GM21786 (cell line): ENCODE results near the gene B3GAT3.
"Not testable (repeated sequence)": the region's sequence is repeated elsewhere in the genome, so short reads cannot be mapped to it uniquely, and the experiment has no call there.

Experiments used
- ATAC-seq: cut with Tn5 transposase; IDR thresholded peaks from one replicate; pipeline ENCODE4 v1.9.1; 2021; ENCODE audit not compliant: unreplicated experiment

Gene B3GAT3

GRCh38 chr11:62645946-62646824 is 24.4 kb upstream of the B3GAT3 start, which contains the start of gene GANAB:
Gene GANAB (minus strand): TSS chr11:62646613. CDS start chr11:62646599, 14 bp downstream.
- peak; percentile 98 for ATAC-seq

GRCh38 chr11:62645671-62645945 is 23.8 kb upstream of the B3GAT3 start:
- no peak for ATAC-seq

- no peak for ATAC-seq
Observed at GRCh38 chr11:62644220-62644619, 22.4 kb upstream of the B3GAT3 start.

- no peak for ATAC-seq
Observed at GRCh38 chr11:62632492-62632891, 10.7 kb upstream of the B3GAT3 start.

- no peak for ATAC-seq
Observed at GRCh38 chr11:62627713-62628112, 5.9 kb upstream of the B3GAT3 start.

- no peak for ATAC-seq
Observed at GRCh38 chr11:62622476-62623089, 797 bp upstream of the B3GAT3 start.

GRCh38 chr11:62621027-62621566 is 689 bp downstream of the B3GAT3 start:
- ATAC-seq = no peak

- ATAC-seq = not testable (repeated sequence)
Observed at GRCh38 chr11:62616957-62617356, 4.8 kb downstream of the B3GAT3 start.

GRCh38 chr11:62615521-62615920 is 6.3 kb downstream of the B3GAT3 start:
- ATAC-seq = no peak

- no peak for ATAC-seq
Observed at GRCh38 chr11:62614275-62614674, 7.5 kb downstream of the B3GAT3 start.

GRCh38 chr11:62613291-62613778 is 8.5 kb downstream of the B3GAT3 start:
- no peak for ATAC-seq

- peak; percentile 69 for ATAC-seq
Observed at GRCh38 chr11:62612366-62613290, 9.2 kb downstream of the B3GAT3 start, which contains the start of the genes EML3 and ROM1. Gene EML3 (minus strand): TSS chr11:62612775. CDS start chr11:62612457, 318 bp downstream. Gene ROM1 (plus strand): TSS chr11:62613257. CDS start chr11:62613282, 25 bp downstream.

GRCh38 chr11:62611705-62612365 is 10.0 kb downstream of the B3GAT3 start:
- peak; percentile 18 for ATAC-seq

- ATAC-seq = no peak
Observed at GRCh38 chr11:62610814-62611704, 10.7 kb downstream of the B3GAT3 start.

- no peak for ATAC-seq
Observed at GRCh38 chr11:62610403-62610802, 11.4 kb downstream of the B3GAT3 start.

- ATAC-seq = no peak
Observed at GRCh38 chr11:62608776-62609175, 13.0 kb downstream of the B3GAT3 start.

GRCh38 chr11:62607714-62608113 is 14.1 kb downstream of the B3GAT3 start:
- no peak for ATAC-seq

- ATAC-seq = no peak
Observed at GRCh38 chr11:62605902-62606301, 15.9 kb downstream of the B3GAT3 start.

GRCh38 chr11:62605467-62605866 is 16.3 kb downstream of the B3GAT3 start:
- no peak for ATAC-seq
